ENCODE data around the gene GRIK3. TPM values are rescaled to one million over a fixed set of nuclear protein-coding genes. Genes with fewer than 3 reads are reported as not detected.

Gene GRIK3
- total and polyA plus RNA-seq, 4 donors, result 0.03 to 0.08 (median 0.05) TPM; not detected in 1

DNA sequence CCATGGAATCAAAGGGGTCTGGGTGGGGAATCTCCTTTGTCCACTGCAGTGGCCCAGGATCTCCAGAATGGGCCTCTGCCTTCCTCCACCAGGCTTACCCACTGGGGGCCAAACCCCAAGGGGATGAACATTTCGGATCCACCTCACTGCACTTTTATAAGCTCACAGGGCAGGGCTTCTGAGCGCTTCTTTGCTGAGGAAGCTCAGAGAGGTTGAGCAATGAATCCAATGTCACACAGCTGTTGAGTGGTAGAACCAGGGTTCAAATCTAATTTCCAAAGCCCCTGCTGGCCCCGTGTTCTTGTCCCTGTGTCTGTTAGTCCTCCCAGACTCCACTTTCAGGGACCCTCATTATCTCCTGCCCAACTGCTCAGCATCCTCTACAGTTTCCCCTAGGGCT, 250.8 kb downstream of the GRIK3 start:
- H3K27me3 ChIP-seq (ENCODE audit: control insufficient read depth in 4 of 4, insufficient read depth in 4 of 4, low read length in 3 of 4), result no peaks in the 10 kb centered on the region
- no peak overlapping the region for H3K9ac ChIP-seq (ENCODE audit: low read depth in 1 of 2, low read length in 2 of 2)
- H3K27ac ChIP-seq (ENCODE audit: low read depth in 1 of 2, low read length in 2 of 2), result no peak overlapping the region
- H3K4me1 ChIP-seq (ENCODE audit: control insufficient read depth in 4 of 4, insufficient read depth in 4 of 4, low read length in 3 of 4), result no peaks in the 10 kb centered on the region
- no peak for DNase-seq (ENCODE audit: low spot score)
- H3K4me3 ChIP-seq (ENCODE audit: low read depth in 1 of 3, low read length in 3 of 3), result no peak overlapping the region
- TF ChIP-seq FOXA1 (IDR thresholded peaks at IDR 0.05), result no peak
- TF ChIP-seq, protein P1, sequence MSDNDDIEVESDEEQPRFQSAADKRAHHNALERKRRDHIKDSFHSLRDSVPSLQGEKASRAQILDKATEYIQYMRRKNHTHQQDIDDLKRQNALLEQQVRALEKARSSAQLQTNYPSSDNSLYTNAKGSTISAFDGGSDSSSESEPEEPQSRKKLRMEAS (IDR thresholded peaks at IDR 0.05), result no peak
- no peak for TF ChIP-seq FOXA2 (IDR thresholded peaks at IDR 0.05)
- TF ChIP-seq EGR1 (IDR thresholded peaks at IDR 0.05; ENCODE audit: low read depth in 2 of 2), result no peak
- TF ChIP-seq, protein P2, sequence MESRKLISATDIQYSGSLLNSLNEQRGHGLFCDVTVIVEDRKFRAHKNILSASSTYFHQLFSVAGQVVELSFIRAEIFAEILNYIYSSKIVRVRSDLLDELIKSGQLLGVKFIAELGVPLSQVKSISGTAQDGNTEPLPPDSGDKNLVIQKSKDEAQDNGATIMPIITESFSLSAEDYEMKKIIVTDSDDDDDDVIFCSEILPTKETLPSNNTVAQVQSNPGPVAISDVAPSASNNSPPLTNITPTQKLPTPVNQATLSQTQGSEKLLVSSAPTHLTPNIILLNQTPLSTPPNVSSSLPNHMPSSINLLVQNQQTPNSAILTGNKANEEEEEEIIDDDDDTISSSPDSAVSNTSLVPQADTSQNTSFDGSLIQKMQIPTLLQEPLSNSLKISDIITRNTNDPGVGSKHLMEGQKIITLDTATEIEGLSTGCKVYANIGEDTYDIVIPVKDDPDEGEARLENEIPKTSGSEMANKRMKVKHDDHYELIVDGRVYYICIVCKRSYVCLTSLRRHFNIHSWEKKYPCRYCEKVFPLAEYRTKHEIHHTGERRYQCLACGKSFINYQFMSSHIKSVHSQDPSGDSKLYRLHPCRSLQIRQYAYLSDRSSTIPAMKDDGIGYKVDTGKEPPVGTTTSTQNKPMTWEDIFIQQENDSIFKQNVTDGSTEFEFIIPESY (IDR thresholded peaks at IDR 0.05), result no peak
- no peak for TF ChIP-seq SP1 (IDR thresholded peaks at IDR 0.05)
- no peak for TF ChIP-seq HNF4A (conservative IDR thresholded peaks at IDR 0.05)
- TF ChIP-seq, protein P3, sequence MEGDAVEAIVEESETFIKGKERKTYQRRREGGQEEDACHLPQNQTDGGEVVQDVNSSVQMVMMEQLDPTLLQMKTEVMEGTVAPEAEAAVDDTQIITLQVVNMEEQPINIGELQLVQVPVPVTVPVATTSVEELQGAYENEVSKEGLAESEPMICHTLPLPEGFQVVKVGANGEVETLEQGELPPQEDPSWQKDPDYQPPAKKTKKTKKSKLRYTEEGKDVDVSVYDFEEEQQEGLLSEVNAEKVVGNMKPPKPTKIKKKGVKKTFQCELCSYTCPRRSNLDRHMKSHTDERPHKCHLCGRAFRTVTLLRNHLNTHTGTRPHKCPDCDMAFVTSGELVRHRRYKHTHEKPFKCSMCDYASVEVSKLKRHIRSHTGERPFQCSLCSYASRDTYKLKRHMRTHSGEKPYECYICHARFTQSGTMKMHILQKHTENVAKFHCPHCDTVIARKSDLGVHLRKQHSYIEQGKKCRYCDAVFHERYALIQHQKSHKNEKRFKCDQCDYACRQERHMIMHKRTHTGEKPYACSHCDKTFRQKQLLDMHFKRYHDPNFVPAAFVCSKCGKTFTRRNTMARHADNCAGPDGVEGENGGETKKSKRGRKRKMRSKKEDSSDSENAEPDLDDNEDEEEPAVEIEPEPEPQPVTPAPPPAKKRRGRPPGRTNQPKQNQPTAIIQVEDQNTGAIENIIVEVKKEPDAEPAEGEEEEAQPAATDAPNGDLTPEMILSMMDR (IDR thresholded peaks at IDR 0.05; ENCODE audit: low read depth, low read length, missing input control), result no peak
- TF ChIP-seq, protein P4, sequence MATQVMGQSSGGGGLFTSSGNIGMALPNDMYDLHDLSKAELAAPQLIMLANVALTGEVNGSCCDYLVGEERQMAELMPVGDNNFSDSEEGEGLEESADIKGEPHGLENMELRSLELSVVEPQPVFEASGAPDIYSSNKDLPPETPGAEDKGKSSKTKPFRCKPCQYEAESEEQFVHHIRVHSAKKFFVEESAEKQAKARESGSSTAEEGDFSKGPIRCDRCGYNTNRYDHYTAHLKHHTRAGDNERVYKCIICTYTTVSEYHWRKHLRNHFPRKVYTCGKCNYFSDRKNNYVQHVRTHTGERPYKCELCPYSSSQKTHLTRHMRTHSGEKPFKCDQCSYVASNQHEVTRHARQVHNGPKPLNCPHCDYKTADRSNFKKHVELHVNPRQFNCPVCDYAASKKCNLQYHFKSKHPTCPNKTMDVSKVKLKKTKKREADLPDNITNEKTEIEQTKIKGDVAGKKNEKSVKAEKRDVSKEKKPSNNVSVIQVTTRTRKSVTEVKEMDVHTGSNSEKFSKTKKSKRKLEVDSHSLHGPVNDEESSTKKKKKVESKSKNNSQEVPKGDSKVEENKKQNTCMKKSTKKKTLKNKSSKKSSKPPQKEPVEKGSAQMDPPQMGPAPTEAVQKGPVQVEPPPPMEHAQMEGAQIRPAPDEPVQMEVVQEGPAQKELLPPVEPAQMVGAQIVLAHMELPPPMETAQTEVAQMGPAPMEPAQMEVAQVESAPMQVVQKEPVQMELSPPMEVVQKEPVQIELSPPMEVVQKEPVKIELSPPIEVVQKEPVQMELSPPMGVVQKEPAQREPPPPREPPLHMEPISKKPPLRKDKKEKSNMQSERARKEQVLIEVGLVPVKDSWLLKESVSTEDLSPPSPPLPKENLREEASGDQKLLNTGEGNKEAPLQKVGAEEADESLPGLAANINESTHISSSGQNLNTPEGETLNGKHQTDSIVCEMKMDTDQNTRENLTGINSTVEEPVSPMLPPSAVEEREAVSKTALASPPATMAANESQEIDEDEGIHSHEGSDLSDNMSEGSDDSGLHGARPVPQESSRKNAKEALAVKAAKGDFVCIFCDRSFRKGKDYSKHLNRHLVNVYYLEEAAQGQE (IDR thresholded peaks at IDR 0.05), result no peak
- TF ChIP-seq GABPA (IDR thresholded peaks at IDR 0.05 in 1 of 2, conservative IDR thresholded peaks at IDR 0.05 in 1 of 2), result no peak
- TF ChIP-seq RAD21 (IDR thresholded peaks at IDR 0.05), result no peak
- no peak for TF ChIP-seq JUND (IDR thresholded peaks at IDR 0.05)
- TF ChIP-seq RXRA (IDR thresholded peaks at IDR 0.05), result no peak
- no peaks in the 10 kb centered on the region for H3K36me3 ChIP-seq (ENCODE audit: control insufficient read depth in 4 of 4, insufficient read depth in 3 of 4, low read depth in 1 of 4, low read length in 3 of 4)
- WGBS, result 80% methylated on average over 3 of the region's 3 CpGs
- no peaks in the 10 kb centered on the region for H3K9me3 ChIP-seq (ENCODE audit: control insufficient read depth in 4 of 4, low read length in 3 of 4)

DNA sequence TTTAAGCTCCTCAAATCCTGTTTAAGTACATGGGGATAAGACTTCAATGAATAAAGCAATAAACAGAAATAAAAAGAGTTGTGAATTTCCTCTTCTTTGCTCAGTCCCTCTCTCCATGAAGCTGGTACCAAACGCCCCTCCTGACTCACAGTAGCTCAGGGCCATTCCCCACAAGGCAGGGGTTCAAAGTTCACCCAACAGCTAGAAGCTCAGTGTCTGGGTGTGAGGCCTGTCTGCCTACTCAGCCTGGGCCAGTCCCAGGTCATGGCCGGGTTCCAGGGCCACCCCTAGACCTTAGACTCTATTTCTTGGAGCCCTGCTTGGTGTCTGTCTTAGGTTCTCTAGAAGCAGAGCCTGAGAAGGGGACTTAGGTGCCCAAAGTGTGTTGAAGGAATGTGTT, 251.5 kb downstream of the GRIK3 start:
- no peak for TF ChIP-seq RXRA (IDR thresholded peaks at IDR 0.05)
- TF ChIP-seq HNF4A (conservative IDR thresholded peaks at IDR 0.05), result peak in 1 of 2 donors; percentile 8
- TF ChIP-seq GABPA (IDR thresholded peaks at IDR 0.05 in 1 of 2, conservative IDR thresholded peaks at IDR 0.05 in 1 of 2), result no peak
- TF ChIP-seq TAF1 (conservative IDR thresholded peaks at IDR 0.05), result no peak
- TF ChIP-seq EGR1 (IDR thresholded peaks at IDR 0.05; ENCODE audit: low read depth in 2 of 2), result no peak
- Histone ChIP-seq H3K27me3 (ENCODE audit: control insufficient read depth in 4 of 4, insufficient read depth in 4 of 4, low read length in 3 of 4) (no peaks in the 10 kb centered on the region), H3K4me3 (ENCODE audit: low read depth in 1 of 3, low read length in 3 of 3) (no peak overlapping the region), H3K27ac (ENCODE audit: low read depth in 1 of 2, low read length in 2 of 2) (no peak overlapping the region), H3K9ac (ENCODE audit: low read depth in 1 of 2, low read length in 2 of 2) (no peak overlapping the region), H3K9me3 (ENCODE audit: control insufficient read depth in 4 of 4, low read length in 3 of 4) (no peaks in the 10 kb centered on the region), H3K4me1 (ENCODE audit: control insufficient read depth in 4 of 4, insufficient read depth in 4 of 4, low read length in 3 of 4) (no peaks in the 10 kb centered on the region), H3K36me3 (ENCODE audit: control insufficient read depth in 4 of 4, insufficient read depth in 3 of 4, low read depth in 1 of 4, low read length in 3 of 4) (no peaks in the 10 kb centered on the region)
- DNase-seq (ENCODE audit: low spot score), result no peak
- 55% methylated on average over 2 of the region's 2 CpGs for WGBS

All from liver (tissue), 9 donors.